ENCODE data around the gene DAZAP1.

The DAZAP1 gene

DNA sequence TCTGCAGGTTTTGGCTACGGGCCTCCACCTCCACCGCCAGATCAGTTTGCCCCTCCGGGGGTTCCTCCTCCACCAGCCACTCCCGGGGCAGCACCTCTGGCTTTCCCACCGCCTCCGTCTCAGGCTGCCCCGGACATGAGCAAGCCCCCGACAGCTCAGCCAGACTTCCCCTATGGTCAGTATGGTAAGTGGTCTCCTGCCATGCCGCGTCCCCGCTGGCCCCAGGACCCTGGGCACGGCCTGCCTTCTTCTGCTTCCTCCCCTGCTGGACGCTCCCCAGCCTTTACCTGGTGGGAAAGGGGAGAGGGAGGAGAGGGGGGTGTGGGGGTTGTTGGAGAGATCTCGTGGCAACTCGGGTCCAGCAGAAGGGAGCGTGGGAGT is 25.1 kb downstream of the DAZAP1 start:
- no peak for TF ChIP-seq CTCF (IDR thresholded peaks at IDR 0.05; ENCODE audit: control insufficient read depth, insufficient read depth, low read depth, low read length, missing control alignments)
- DNase-seq (ENCODE audit: low read depth), result no peak
- no peak overlapping the region for H3K4me3 ChIP-seq (ENCODE audit: control insufficient read depth, low read depth, low read length)

DNA sequence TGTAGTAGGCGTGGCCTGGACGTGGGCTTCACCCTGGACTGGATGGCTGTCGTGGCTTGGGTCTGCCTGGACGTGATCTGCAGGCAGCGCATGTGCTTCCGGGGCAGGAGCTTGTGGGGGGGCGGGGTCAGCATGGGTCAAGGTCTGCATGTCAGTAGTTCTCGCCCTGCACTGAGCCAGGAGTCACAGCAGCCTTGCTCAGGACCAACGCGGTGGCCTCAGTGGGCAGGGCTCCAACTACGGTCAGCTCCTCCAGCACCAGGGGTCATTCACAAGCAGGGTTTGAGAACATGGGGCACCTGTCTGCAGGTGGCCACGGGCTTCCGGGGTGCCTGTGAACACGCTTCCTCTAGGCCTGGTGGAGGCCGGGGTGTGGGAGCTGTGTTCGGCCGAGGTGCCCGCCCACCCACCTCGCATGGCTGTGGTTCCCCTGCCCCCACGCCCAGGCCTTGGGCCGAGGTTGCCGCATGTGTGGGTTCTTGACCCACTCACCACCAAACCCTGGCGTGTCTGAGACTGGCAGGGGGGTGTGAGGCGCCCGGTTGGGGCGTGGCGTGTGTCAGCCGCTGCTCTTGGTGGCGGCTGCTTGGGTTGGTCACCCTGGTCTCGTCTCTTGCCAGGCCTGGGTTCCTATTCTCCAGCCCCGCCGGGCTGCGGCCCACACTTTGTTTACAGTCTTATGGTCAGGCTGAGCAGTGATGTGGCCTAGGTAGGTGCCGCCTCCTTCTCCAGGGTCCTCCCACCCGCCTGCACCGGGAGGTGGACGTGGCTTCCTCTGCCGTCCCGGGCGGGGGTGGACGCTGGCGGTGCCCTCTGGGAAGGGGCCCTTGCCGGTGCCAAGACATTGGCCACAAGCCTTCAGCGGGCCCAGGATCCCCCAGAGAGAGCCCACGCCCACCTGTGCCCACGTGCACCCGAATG is 26.0 kb downstream of the DAZAP1 start:
- H3K4me3 ChIP-seq (ENCODE audit: control insufficient read depth, low read depth, low read length), result no peak overlapping the region
- TF ChIP-seq CTCF (IDR thresholded peaks at IDR 0.05; ENCODE audit: control insufficient read depth, insufficient read depth, low read depth, low read length, missing control alignments), result no peak
- no peak for DNase-seq (ENCODE audit: low read depth)

- DNase-seq (ENCODE audit: low read depth), result no peak
- TF ChIP-seq CTCF (IDR thresholded peaks at IDR 0.05; ENCODE audit: control insufficient read depth, insufficient read depth, low read depth, low read length, missing control alignments), result no peak
- H3K4me3 ChIP-seq (ENCODE audit: control insufficient read depth, low read depth, low read length), result no peak overlapping the region
Observed at GRCh38 chr19:1434040-1434366, 26.6 kb downstream of the DAZAP1 start.

DNA sequence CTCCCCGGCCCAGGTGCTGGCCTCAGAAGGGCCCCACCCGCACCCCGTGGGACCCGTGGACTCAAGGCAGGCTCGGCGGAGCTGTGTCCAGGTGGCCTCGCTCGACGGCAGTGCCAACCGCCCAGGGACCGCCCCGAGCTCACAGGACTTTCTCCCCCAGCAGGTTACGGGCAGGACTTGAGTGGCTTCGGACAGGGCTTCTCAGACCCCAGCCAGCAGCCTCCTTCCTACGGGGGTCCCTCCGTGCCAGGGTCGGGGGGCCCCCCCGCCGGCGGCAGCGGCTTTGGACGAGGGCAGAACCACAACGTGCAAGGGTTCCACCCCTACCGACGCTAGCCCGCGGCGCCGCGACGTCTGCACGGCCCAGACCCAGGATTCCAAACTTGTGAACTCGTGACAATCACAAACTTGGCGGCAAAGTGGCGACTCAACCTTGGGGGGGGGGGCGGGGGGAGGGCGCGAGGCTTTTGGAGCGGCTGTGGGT is 27.2 kb downstream of the DAZAP1 start:
- DNase-seq (ENCODE audit: low read depth), result no peak
- no peak overlapping the region for H3K4me3 ChIP-seq (ENCODE audit: control insufficient read depth, low read depth, low read length)
- TF ChIP-seq CTCF (IDR thresholded peaks at IDR 0.05; ENCODE audit: control insufficient read depth, insufficient read depth, low read depth, low read length, missing control alignments), result no peak

GRCh38 chr19:1435378-1435989 is 28.1 kb downstream of the DAZAP1 start:
- no peak for TF ChIP-seq CTCF (IDR thresholded peaks at IDR 0.05; ENCODE audit: control insufficient read depth, insufficient read depth, low read depth, low read length, missing control alignments)
- no peak for DNase-seq (ENCODE audit: low read depth)

DNA sequence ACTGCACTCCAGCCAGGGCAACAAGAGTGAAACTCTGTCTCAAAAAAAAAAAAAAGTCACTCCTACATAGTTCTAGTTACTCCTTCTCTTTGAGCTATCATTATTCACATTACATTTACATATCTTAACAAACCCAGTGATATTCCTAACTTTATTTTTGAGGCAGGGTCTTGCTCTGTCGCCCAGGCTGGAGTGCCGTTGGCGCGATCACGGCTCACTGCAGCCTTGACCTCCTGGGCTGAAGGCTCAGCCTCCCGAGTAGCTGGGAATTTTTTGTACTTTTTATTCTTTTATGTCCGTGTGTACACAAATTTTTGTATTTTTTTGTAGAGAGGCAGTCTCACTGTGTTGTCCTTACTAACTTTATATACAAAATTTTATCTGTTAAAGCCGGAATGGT is 30.2 kb downstream of the DAZAP1 start:
- H3K4me3 ChIP-seq (ENCODE audit: control insufficient read depth, low read depth, low read length), result no peak overlapping the region
- DNase-seq (ENCODE audit: low read depth), result no peak
- TF ChIP-seq CTCF (IDR thresholded peaks at IDR 0.05; ENCODE audit: control insufficient read depth, insufficient read depth, low read depth, low read length, missing control alignments), result no peak

More at GRCh38 chr19:1435378-1435989, 28.1 kb downstream of the DAZAP1 start:
- no peak overlapping the region for H3K4me3 ChIP-seq (ENCODE audit: control insufficient read depth, low read depth, low read length)
